Posterior cingulate gyrus (tissue), 11 donors: Measurements from ENCODE around the gene TMPRSS7.
A peak's percentile ranks its signal among the peaks of the same experiment; 100 is the strongest.
"Not testable (repeated sequence)": the region's sequence is repeated elsewhere in the genome, so short reads cannot be mapped to it uniquely, and the experiment has no call there.

ENCODE experiments used
- DNase-seq, 10 donors: peaks; one replicate each; pipeline versions ENCODE4 v3.0.0 to v3.0.0-alpha.2; 2020 to 2021; ENCODE audit warnings: mixed read lengths in 3 of 10
- intact Hi-C: fragments of 100-400 bp; cut with DNase I; formaldehyde crosslinking; loops from one replicate; pipeline ENCODE4 v1.15.1; 2023

The TMPRSS7 gene

GRCh38 chr3:112056451-112056929 is 22.0 kb downstream of the TMPRSS7 start:
- intact Hi-C loops, result no loop called here
- DNase-seq, result no peak

DNA sequence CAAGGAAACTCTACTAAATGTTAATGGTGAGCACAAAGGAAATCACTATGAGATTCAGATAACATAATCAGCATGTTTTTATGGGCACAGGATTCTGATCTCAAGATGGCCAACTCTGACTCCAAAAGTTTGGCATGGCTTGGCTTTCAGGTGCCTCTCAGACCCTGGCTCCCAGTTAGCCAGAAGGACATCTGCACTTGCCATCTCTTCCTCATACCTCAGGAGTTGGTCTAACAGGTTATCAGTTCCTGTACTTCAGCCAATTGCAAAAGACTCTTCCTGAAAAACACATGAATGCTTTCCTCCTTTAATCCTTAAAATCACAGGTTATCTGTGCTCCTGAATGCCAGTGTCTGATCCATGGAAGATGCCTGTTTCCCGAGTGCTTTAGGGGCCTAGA is 25.0 kb downstream of the TMPRSS7 start:
- no peak for DNase-seq
- intact Hi-C loops, result no loop called here

- no peak for DNase-seq
- intact Hi-C loops, result no loop called here
Observed at GRCh38 chr3:112061152-112061551, 26.6 kb downstream of the TMPRSS7 start.

DNA sequence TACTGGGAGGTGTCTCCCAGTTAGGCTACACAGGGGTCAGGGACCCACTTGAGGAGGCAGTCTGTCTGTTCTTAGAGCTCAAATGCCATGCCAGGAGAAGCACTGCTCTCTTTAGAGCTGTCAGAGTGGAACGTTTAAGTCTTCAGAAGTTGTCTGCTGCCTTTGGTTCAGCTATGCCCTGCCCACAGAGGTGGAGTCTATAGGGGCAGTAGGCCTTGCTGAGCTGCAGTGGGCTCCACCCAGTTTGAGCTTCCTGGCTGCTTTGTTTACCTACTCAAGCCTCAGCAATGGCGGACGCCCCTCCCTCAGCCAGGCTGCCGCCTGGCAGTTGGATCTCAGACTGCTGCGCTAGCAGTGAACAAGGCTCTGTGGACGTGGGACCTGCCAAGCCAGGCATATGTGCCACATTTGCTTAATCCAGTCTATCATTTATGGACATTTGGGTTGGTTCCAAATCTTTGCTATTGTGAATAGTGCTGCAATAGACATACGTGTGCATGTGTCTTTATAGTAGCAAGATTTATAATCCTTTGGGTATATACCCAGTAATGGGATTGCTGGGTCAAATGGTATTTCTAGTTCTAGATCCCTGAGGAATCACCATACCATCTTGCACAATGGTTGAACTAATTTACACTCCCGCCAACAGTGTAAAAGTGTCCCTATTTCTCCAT is 38.0 kb downstream of the TMPRSS7 start:
- peak in 2 of 10 donors; percentile 42 to 65 for DNase-seq
- intact Hi-C loops, result not testable (repeated sequence)

GRCh38 chr3:112074006-112074405 is 39.5 kb downstream of the TMPRSS7 start:
- DNase-seq, result no peak
- intact Hi-C loops, result no loop called here

- intact Hi-C loops, result no loop called here
Observed at GRCh38 chr3:112074616-112075497, 40.3 kb downstream of the TMPRSS7 start.

DNA sequence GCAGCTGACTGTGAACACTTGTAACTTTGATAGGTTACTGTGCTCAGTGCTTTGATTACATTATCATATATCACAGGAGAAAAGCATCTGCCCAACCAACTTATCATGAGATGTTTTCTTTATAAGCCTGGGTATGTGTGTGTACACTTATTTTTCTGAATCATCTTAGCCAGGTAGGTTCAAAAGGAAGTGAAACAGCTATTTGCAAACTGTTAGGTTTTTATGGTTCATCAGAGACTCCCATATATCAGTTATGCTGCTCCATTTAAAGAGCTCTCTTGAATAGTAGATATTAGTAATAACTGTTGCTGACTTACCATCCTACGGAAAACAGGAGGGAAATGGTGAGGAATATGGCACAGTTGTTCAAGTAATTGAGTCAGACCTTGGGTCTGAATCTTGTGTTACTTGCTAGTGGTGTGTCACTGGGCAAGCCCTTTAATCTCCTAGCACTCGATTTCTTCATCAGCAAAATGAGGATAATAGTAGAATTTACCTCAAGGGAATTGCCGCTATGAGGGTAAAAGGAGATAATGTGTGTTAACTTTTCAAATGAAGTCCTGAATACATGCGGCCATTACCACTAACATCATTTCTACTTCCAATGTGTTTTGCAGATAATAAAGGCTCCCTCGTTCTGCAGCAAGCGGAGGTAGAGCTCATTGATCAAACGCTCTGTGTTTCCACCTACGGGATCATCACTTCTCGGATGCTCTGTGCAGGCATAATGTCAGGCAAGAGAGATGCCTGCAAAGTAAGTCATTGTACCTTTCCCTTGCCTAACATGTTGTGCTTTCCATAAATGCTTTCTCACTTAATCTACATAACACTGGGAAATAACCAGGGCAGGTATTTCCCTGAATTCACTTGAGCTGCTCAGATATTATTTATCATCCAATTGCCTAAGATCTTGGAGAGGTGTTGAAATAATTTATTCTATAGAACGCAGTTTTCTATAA is 43.9 kb downstream of the TMPRSS7 start:
- intact Hi-C loops, result no loop called here
- no peak for DNase-seq

More at GRCh38 chr3:112074616-112075497, 40.3 kb downstream of the TMPRSS7 start:
- DNase-seq, result peak in 1 of 10 donors; percentile 48

DNA sequence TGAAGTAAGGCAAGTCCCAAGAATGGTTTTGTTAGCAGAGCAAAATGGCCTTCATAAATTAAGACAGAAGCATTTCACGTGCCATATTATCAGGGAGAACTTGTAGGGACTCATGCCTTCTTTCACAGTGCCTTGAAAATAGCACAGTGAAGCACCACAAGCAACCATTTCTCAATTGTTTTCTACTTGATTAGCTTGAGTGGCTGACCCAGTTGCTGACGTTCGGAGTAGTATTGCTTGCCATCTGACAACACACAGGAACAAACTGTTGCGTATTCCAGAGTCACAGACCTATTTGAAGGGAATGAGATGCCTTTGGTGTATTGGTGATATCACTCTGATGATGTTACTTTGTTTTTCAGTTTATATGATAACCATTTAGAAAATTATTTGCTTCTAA is 48.7 kb downstream of the TMPRSS7 start:
- intact Hi-C loops, result no loop called here
- no peak for DNase-seq

DNA sequence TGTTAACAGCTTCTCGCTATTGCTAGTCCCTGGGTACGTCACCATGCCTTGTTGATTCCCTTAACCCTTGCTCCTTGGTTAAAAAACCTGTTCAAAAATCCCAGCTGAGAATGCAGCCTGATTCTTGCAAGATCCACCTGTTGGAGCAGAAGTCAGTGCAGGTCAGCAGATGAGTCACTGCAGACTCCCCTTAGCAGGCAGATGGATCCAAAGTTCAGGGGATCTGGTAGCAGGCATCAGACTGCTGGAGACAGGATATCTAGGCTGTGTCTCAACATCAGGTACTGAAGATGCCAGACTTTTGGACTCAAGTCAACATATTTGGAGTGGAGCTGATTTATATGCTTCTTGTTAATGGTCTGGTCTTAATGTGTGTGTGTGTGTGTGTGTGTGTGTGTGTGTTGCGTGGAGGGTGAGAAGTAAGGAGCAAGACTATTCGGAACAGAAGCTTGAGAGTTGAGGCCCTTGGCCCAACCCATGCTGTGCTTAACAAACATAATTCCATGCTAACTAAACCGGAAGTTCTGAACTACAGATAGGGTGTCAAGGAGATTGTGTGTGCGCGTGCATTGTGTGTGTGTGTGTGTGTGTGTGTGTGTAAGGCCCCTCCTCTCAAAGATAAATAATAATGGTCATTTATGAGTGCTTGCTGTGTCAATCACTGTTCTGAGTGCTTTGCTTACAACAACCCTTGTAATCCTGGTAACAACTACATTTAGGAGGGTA is 50.6 kb downstream of the TMPRSS7 start:
- intact Hi-C loops, result no loop called here
- no peak for DNase-seq

DNA sequence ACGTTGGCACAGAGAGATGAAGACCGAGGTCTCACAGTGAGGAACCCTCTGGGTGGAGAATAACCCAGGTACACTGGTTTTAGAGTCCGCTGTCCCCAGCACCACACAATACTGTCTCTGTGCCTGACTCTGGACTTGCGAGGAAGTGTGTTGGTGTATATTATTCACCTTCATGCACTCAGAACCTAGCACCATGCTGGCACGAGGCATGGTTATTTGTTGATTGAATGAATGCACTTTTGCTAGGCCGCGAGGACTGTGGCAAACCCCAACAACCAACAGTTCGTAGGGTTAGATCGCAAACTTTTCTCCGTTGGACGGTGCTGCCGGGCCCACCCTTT is 51.2 kb downstream of the TMPRSS7 start:
- intact Hi-C loops, result no loop called here
- no peak for DNase-seq

- intact Hi-C loops, result no loop called here
- DNase-seq, result peak; percentile 27 to 93 (median 48)
Observed at GRCh38 chr3:112086076-112086854, 51.7 kb downstream of the TMPRSS7 start, which contains the start of gene C3orf52. Gene C3orf52, plus strand, starts transcription at chr3:112086389. Its CDS starts 19 bp downstream, at chr3:112086408.

GRCh38 chr3:112086875-112087524 is 52.5 kb downstream of the TMPRSS7 start:
- no peak for DNase-seq
- intact Hi-C loops, result no loop called here

GRCh38 chr3:112087746-112088145 is 53.2 kb downstream of the TMPRSS7 start:
- intact Hi-C loops, result no loop called here
- no peak for DNase-seq

- intact Hi-C loops, result no loop called here
- no peak for DNase-seq
Observed at GRCh38 chr3:112088944-112089343, 54.4 kb downstream of the TMPRSS7 start.

- intact Hi-C loops, result no loop called here
- no peak for DNase-seq
Observed at GRCh38 chr3:112089956-112090886, 55.7 kb downstream of the TMPRSS7 start.

DNA sequence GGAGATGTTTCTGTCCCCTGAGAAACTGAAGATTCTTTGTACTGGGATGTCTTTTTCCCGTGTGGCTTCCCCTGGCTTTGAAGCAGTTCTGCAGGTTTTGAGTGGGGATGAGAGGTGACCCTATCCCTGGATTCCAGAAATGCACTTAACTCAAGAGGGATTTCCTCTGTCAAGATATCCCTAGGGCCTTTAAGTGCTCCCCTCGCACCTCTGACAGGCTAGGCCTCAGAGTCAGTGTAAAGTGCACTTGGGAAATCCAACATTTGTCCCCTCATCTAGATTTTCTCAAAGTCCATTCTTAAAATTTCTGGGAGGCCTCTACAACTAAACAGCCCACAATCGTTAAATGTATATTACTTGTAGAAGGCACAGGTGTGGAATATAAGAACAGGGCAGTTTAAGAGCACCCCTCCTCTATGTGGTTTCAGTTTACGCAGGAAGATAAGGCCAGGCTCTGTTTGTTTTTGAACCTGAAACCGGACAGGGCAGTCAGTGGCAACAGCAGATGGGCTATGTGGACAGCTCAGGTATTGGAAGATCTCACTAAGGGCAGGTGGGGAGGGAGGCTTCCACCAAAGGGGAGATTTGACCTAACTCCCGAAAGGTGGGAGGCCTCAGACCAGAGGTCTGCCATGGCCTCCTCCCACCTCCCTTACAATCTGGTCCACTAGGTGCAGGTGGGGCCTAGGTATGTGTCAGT is 56.5 kb downstream of the TMPRSS7 start:
- intact Hi-C loops, result no loop called here
- no peak for DNase-seq
